ENCODE results near the gene PALLD.

PALLD gene

GRCh38 chr4:168884251-168885124, 387.6 kb downstream of the PALLD start (continued):
- no peak for TF ChIP-seq INSM2 (tag by site-specific recombination; IDR thresholded peaks at IDR 0.05)
- no peak for TF ChIP-seq ZNF37A (tag by site-specific recombination; IDR thresholded peaks at IDR 0.05)
- TF ChIP-seq ZNF174 (tag by site-specific recombination; IDR thresholded peaks at IDR 0.05), result no peak
- TF ChIP-seq ZNF132 (tag by site-specific recombination; IDR thresholded peaks at IDR 0.05; ENCODE audit: borderline replicate concordance), result no peak
- TF ChIP-seq ZNF561 (tag by site-specific recombination; IDR thresholded peaks at IDR 0.05; ENCODE audit: borderline replicate concordance), result no peak
- no peak for TF ChIP-seq ZNF404 (tag by site-specific recombination; IDR thresholded peaks at IDR 0.05)

GRCh38 chr4:168885400-168885799, 388.5 kb downstream of the PALLD start:
- no peak overlapping the region for H3K27ac ChIP-seq (ENCODE audit: extremely low read depth, low read depth, low read length)
- H3K9me3 ChIP-seq (ENCODE audit: control insufficient read depth, insufficient read depth, low read depth, low read length), result no peaks in the 10 kb centered on the region
- no peak overlapping the region for H3K4me3 ChIP-seq (ENCODE audit: low read depth, low read length)
- TF ChIP-seq IKZF3 (tag by site-specific recombination; IDR thresholded peaks at IDR 0.05) (no peak), ZNF121 (tag by site-specific recombination; IDR thresholded peaks at IDR 0.05) (no peak), ZNF311 (tag by site-specific recombination; IDR thresholded peaks at IDR 0.05; ENCODE audit: borderline replicate concordance) (no peak), ZNF510 (tag by site-specific recombination; IDR thresholded peaks at IDR 0.05; ENCODE audit: insufficient replicate concordance) (no peak), ZNF19 (tag by site-specific recombination; IDR thresholded peaks at IDR 0.05; ENCODE audit: low read depth) (no peak), ZNF23 (tag by site-specific recombination; IDR thresholded peaks at IDR 0.05; ENCODE audit: borderline replicate concordance) (no peak), PRDM4 (tag by site-specific recombination; IDR thresholded peaks at IDR 0.05) (no peak), INSM2 (tag by site-specific recombination; IDR thresholded peaks at IDR 0.05) (no peak), ZNF658 (tag by site-specific recombination; IDR thresholded peaks at IDR 0.05) (no peak), PRDM2 (tag by site-specific recombination; IDR thresholded peaks at IDR 0.05; ENCODE audit: borderline replicate concordance) (no peak), ZNF155 (tag by site-specific recombination; IDR thresholded peaks at IDR 0.05) (no peak)
- ChIA-PET POLR2A (no interaction called here), CTCF (no interaction called here)
- H3K4me1 ChIP-seq (ENCODE audit: control insufficient read depth, insufficient read depth, low read length), result no peaks in the 10 kb centered on the region
- H3K36me3 ChIP-seq (ENCODE audit: control insufficient read depth in 2 of 2, insufficient read depth in 1 of 2, low read length in 2 of 2), result peaks cover 0 to 46% of the 10 kb centered on the region in 2 experiments; a peak in 2 of 3 replicates

Measured in HEK293 (cell line).